Neutrophil (primary cell): Measurements from ENCODE around the gene PAFAH2.
A peak's percentile ranks its signal among the peaks of the same experiment; 100 is the strongest.

Source experiments
- H3K27ac ChIP-seq: fragments of 200-600 bp; sonication (generic); 2 replicates; pipeline ENCODE4 v1.5.1; 2016; ENCODE audit warnings: mild to moderate bottlenecking, moderate library complexity
- H3K27me3 ChIP-seq: fragments of 200-600 bp; sonication (generic); 2 replicates; pipeline ENCODE4 v1.6.0; 2016; ENCODE audit warnings: mild to moderate bottlenecking
- H3K36me3 ChIP-seq: fragments of 200-600 bp; sonication (generic); 2 replicates; pipeline ENCODE4 v1.5.1; 2017
- H3K4me1 ChIP-seq, 2 experiments: fragments of 200-600 bp in 1 of 2; sonication (generic) in 1 of 2; 1 replicate in 1 of 2; 2 replicates in 1 of 2; pipeline versions ENCODE4 v1.5.1 to v1.6.1; 2013 to 2016; ENCODE audit warnings: low read depth in 1 of 2, low read length in 1 of 2, mild to moderate bottlenecking in 1 of 2, moderate library complexity in 1 of 2; ENCODE audit not compliant: control insufficient read depth in 1 of 2, insufficient read depth in 1 of 2
- H3K4me3 ChIP-seq, 2 experiments: fragments of 200-600 bp in 1 of 2; sonication (generic) in 1 of 2; 1 replicate in 1 of 2; 2 replicates in 1 of 2; pipeline ENCODE4 v1.5.1; 2013 to 2016; ENCODE audit warnings: low read depth in 1 of 2, low read length in 1 of 2, mild to moderate bottlenecking in 1 of 2, moderate library complexity in 1 of 2
- H3K9me3 ChIP-seq: fragments of 200-600 bp; sonication (generic); 2 replicates; pipeline ENCODE4 v1.5.1; 2016
- TF ChIP-seq, protein P1 (sequence below): fragments of 200-600 bp; sonication (generic); IDR thresholded peaks from 2 replicates; pipeline ENCODE4 v1.5.1; 2016; ENCODE audit warnings: antibody characterized with exemption

Gene PAFAH2

GRCh38 chr1:26038904-26039303, 41.0 kb upstream of the PAFAH2 start:
- Histone ChIP-seq H3K27ac (no peak overlapping the region), H3K9me3 (no peaks in the 10 kb centered on the region), H3K4me1 (peaks cover 12% of the 10 kb centered on the region in 2 experiments), H3K27me3 (peaks cover 76% of the 10 kb centered on the region), H3K4me3 (no peak overlapping the region), H3K36me3 (no peaks in the 10 kb centered on the region)
- TF ChIP-seq, protein P1, sequence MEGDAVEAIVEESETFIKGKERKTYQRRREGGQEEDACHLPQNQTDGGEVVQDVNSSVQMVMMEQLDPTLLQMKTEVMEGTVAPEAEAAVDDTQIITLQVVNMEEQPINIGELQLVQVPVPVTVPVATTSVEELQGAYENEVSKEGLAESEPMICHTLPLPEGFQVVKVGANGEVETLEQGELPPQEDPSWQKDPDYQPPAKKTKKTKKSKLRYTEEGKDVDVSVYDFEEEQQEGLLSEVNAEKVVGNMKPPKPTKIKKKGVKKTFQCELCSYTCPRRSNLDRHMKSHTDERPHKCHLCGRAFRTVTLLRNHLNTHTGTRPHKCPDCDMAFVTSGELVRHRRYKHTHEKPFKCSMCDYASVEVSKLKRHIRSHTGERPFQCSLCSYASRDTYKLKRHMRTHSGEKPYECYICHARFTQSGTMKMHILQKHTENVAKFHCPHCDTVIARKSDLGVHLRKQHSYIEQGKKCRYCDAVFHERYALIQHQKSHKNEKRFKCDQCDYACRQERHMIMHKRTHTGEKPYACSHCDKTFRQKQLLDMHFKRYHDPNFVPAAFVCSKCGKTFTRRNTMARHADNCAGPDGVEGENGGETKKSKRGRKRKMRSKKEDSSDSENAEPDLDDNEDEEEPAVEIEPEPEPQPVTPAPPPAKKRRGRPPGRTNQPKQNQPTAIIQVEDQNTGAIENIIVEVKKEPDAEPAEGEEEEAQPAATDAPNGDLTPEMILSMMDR = no peak

GRCh38 chr1:26038477-26038876, 40.6 kb upstream of the PAFAH2 start:
- no peak overlapping the region for H3K4me3 ChIP-seq
- H3K27ac ChIP-seq = no peak overlapping the region
- peaks cover 12% of the 10 kb centered on the region in 2 experiments for H3K4me1 ChIP-seq

DNA sequence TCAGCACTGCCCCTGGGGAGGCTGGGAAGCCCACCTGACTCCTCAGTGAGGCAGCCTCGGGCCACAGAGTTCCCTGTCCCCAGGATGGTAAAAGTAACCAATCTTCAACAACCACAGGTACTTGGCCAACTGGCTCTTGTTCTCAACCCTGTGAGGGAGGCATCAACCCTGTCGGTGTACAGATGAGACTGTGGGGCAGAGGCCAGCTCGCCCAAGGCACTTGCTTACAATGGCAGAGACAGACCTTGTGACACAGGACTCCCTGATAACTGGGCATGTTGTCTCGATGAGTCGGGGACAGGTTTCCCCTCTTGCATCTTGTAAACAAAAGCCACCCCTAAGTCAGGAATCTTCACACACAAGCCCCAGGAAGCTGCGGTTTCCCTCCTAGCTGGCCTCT, 40.0 kb upstream of the PAFAH2 start:
- H3K27me3 ChIP-seq = peaks cover 76% of the 10 kb centered on the region

More at GRCh38 chr1:26038477-26038876, 40.6 kb upstream of the PAFAH2 start:
- Histone ChIP-seq H3K36me3 (no peaks in the 10 kb centered on the region), H3K9me3 (no peaks in the 10 kb centered on the region), H3K27me3 (peaks cover 76% of the 10 kb centered on the region)
- TF ChIP-seq, protein P1 = no peak

GRCh38 chr1:26036756-26037281, 39.0 kb upstream of the PAFAH2 start:
- Histone ChIP-seq H3K4me1 (peaks cover 12% of the 10 kb centered on the region in 2 experiments), H3K27ac (no peak overlapping the region), H3K4me3 (no peak overlapping the region), H3K9me3 (no peaks in the 10 kb centered on the region), H3K27me3 (peaks cover 76% of the 10 kb centered on the region), H3K36me3 (no peaks in the 10 kb centered on the region)
- TF ChIP-seq, protein P1 = no peak

More for the DNA sequence above, 40.0 kb upstream of the PAFAH2 start:
- no peaks in the 10 kb centered on the region for H3K9me3 ChIP-seq
- peaks cover 12% of the 10 kb centered on the region in 2 experiments for H3K4me1 ChIP-seq
- no peaks in the 10 kb centered on the region for H3K36me3 ChIP-seq
- no peak overlapping the region for H3K4me3 ChIP-seq
- H3K27ac ChIP-seq = no peak overlapping the region
- TF ChIP-seq, protein P1 = no peak

DNA sequence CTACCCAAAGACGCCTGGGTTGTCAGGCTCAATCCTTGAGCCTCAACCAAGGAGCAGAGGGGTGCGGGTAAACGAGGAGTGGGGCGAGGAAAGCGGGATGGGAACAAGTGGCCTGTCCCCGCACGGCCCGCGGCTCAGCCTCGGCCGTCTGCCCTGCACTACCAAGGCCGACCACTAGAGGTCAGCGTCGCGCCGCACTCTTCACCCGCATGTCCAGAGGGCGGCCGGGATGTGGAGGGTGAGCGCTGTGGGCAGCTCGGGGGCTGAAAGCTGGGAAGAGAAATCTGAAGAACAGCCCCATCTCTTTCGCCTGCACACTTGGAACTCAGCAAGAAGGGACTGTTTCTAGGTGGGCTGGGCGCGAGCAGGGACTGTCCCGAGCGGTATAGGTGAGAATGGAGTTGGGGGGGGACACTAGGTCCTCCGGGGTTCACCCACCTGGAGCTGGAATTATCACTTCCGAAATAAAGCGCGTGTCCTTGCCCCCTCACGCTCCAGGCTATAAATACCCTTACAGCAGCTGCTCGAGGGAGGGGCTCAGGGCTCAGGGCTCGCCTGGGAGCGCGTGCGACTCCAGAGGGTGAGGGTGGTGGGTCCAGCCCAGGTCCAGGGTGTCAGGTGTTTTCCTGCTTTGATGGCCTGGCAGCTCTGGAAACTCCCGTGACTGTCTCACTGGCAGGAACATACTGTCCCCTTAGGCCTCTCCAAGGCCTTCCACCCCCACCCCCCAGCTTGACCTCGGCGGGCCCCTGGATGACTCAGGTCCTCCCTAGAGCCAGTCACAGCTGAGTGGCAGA, 38.3 kb upstream of the PAFAH2 start:
- TF ChIP-seq, protein P1 = peak; percentile 98
- peak overlapping the region; percentile 54 for H3K27ac ChIP-seq

More for the DNA sequence above, 38.3 kb upstream of the PAFAH2 start:
- peak overlapping the region; percentile 89 to 91 for H3K4me3 ChIP-seq
- no peaks in the 10 kb centered on the region for H3K9me3 ChIP-seq
- H3K27me3 ChIP-seq = peaks cover 70% of the 10 kb centered on the region
- H3K4me1 ChIP-seq = peaks cover 12% of the 10 kb centered on the region in 2 experiments
- no peaks in the 10 kb centered on the region for H3K36me3 ChIP-seq
